HG03460 (cell line): ENCODE results near the gene ZBTB39.
"Not testable (repeated sequence)": the region's sequence is repeated elsewhere in the genome, so short reads cannot be mapped to it uniquely, and the experiment has no call there.

Source experiments
- ATAC-seq: cut with Tn5 transposase; IDR thresholded peaks from one replicate; pipeline ENCODE4 v1.9.1; 2021; ENCODE audit not compliant: unreplicated experiment

The ZBTB39 gene

GRCh38 chr12:56982578-56983236, 23.6 kb downstream of the ZBTB39 start:
- not testable (repeated sequence) for ATAC-seq

- no peak for ATAC-seq
Observed at GRCh38 chr12:56980941-56981530, 25.3 kb downstream of the ZBTB39 start.

- ATAC-seq: no peak
Observed at GRCh38 chr12:56980268-56980667, 26.1 kb downstream of the ZBTB39 start.

GRCh38 chr12:56979628-56980027, 26.7 kb downstream of the ZBTB39 start:
- no peak for ATAC-seq

GRCh38 chr12:56978397-56979138, 27.8 kb downstream of the ZBTB39 start:
- ATAC-seq: no peak

GRCh38 chr12:56977361-56977760, 29.0 kb downstream of the ZBTB39 start:
- ATAC-seq: not testable (repeated sequence)

- ATAC-seq: not testable (repeated sequence)
Observed at GRCh38 chr12:56974224-56974623, 32.1 kb downstream of the ZBTB39 start.

GRCh38 chr12:56968910-56969309, 37.4 kb downstream of the ZBTB39 start:
- ATAC-seq: not testable (repeated sequence)

GRCh38 chr12:56965997-56966642, 40.2 kb downstream of the ZBTB39 start:
- ATAC-seq: not testable (repeated sequence)

GRCh38 chr12:56965124-56965523, 41.2 kb downstream of the ZBTB39 start:
- ATAC-seq: not testable (repeated sequence)

- ATAC-seq: not testable (repeated sequence)
Observed at GRCh38 chr12:56963557-56963956, 42.8 kb downstream of the ZBTB39 start.

GRCh38 chr12:56962247-56962646, 44.1 kb downstream of the ZBTB39 start:
- ATAC-seq: not testable (repeated sequence)

GRCh38 chr12:56958422-56958821, 47.9 kb downstream of the ZBTB39 start:
- ATAC-seq: no peak

GRCh38 chr12:56957229-56958052, 48.9 kb downstream of the ZBTB39 start, which contains the start of gene RDH16:
Gene RDH16, minus strand, starts transcription at chr12:56957608. Its CDS starts 146 bp downstream, at chr12:56957462.
- ATAC-seq: no peak

- ATAC-seq: no peak
Observed at GRCh38 chr12:56955631-56956256, 50.6 kb downstream of the ZBTB39 start.

GRCh38 chr12:56954958-56955355, 51.4 kb downstream of the ZBTB39 start:
- ATAC-seq: no peak

- ATAC-seq: no peak
Observed at GRCh38 chr12:56954057-56954957, 52.0 kb downstream of the ZBTB39 start.

- no peak for ATAC-seq
Observed at GRCh38 chr12:56953314-56953713, 53.0 kb downstream of the ZBTB39 start.
